MM.1S (cell line): Measurements from ENCODE around the gene BTBD1.

Experiments
- CTCF ChIP-seq: fragments of 300-600 bp; sonication (generic); IDR thresholded peaks from 2 replicates; pipeline ENCODE4 v1.5.1; 2016; ENCODE audit warnings: antibody characterized with exemption, low read length, mixed read lengths
- EZH2 ChIP-seq: fragments of 300-600 bp; sonication (generic); optimal IDR thresholded peaks from 2 replicates; pipeline ENCODE3; 2017; ENCODE audit warnings: low read depth, mild to moderate bottlenecking, antibody characterized with exemption, low read length, mixed read lengths
- EZH2phosphoT487 ChIP-seq: fragments of 300-600 bp; sonication (generic); IDR thresholded peaks from 2 replicates; pipeline ENCODE4 v1.6.1; 2018; ENCODE audit warnings: antibody characterized with exemption, low read length

GRCh38 chr15:83087576-83087975, 20.5 kb upstream of the BTBD1 start:
- no peak for TF ChIP-seq CTCF
- no peak for TF ChIP-seq EZH2phosphoT487
- no peak for TF ChIP-seq EZH2
